ENCODE data around the gene TRPV3. TPM values are rescaled to one million over a fixed set of nuclear protein-coding genes. Genes with fewer than 3 reads are reported as not detected.

The TRPV3 gene
- total and polyA plus RNA-seq, 2 of the 8 experiments (the other 6 are each of a cell fraction or from before 2014, with no cell fraction given) = 0.56 to 1.0 TPM

DNA sequence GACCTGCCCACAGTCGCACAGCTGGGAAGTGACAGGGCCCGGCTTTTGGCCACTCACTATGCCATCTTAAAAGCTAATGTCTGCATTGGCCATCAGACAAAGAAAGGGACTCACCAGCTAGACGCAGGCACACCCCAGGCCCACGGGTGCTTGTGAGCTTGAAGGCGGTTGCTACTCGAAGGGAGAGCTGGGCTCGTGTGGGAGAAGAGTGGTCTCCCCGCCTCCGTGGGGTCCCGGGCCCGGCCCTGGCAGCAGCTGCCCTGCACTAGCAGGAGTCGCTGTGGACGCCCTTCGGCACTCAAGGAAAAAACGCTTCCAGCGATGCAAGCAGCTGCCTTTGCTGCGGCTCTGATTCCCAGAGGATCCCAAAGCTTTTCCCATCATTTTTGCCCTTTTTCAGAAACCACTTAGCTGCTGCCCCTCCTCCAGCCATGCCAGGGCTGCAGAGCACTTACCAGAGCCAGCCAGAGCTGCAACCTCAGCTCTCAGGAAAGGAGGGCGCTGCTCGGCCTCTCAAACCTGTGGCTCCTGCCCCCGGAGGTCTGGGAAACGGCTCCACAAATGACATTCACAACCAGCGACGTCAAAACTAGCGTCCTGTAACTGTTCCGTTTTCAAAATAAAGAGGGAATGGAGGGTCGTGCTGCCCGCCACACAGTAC is 39.3 kb upstream of the TRPV3 start:
- ChIA-PET CTCF (ENCODE audit: partially characterized antibody) (interaction anchor here (0.8 to 1.2 kb wide), 3 partner anchors 41 to 86 kb away, joined by 3 read pairs; no protein-coding TSS in a partner anchor), POLR2A (ENCODE audit: partially characterized antibody) (interaction anchor here (0.7 kb wide), 1 partner anchor 212 kb away, joined by 3 read pairs; no protein-coding TSS in a partner anchor)
- Histone ChIP-seq H4K20me1 (replicated peaks in 1 of 2; ENCODE audit: control insufficient read depth in 1 of 2, insufficient read depth in 2 of 2, low read length in 2 of 2) (peaks cover 0 to 2% of the 10 kb centered on the region in 2 experiments), H2AFZ (ENCODE audit: low read length) (no peak overlapping the region), H3K36me3 (ENCODE audit: control insufficient read depth in 2 of 4, insufficient read depth in 4 of 4, low read length in 3 of 4) (no peaks in the 10 kb centered on the region), H3K79me2 (ENCODE audit: control insufficient read depth in 1 of 2, insufficient read depth in 2 of 2, low read length in 2 of 2) (no peaks in the 10 kb centered on the region), H4K5ac (ENCODE audit: insufficient read length, low read depth, low read length) (no peak overlapping the region), H4K91ac (replicated peaks; ENCODE audit: insufficient read length, low read length) (no peak overlapping the region), H3K18ac (ENCODE audit: extremely low read depth, low read length) (no peak overlapping the region), H2BK12ac (ENCODE audit: low read depth, low read length) (no peak overlapping the region), H2BK5ac (ENCODE audit: low read depth, low read length) (no peak overlapping the region), H3K27ac (ENCODE audit: low read depth, low read length) (no peak overlapping the region), H3K79me1 (ENCODE audit: low read depth, low read length) (no peaks in the 10 kb centered on the region), H3K4me1 (replicated peaks in 1 of 4; ENCODE audit: control insufficient read depth in 3 of 4, insufficient read depth in 4 of 4, low read length in 3 of 4) (no peaks in the 10 kb centered on the region; a peak in 1 of 7 replicates), H2BK20ac (ENCODE audit: low read length) (no peak overlapping the region), H3K23ac (ENCODE audit: insufficient read length) (no peak overlapping the region), H3K4ac (replicated peaks; ENCODE audit: insufficient read length, low read depth, low read length) (no peak overlapping the region), H3K4me2 (ENCODE audit: insufficient read depth in 1 of 2, low read depth in 2 of 2, low read length in 2 of 2) (no peak overlapping the region), H3K9me3 (ENCODE audit: insufficient read depth in 2 of 2, low read depth in 1 of 2, low read length in 1 of 2) (no peaks in the 10 kb centered on the region), H2BK15ac (ENCODE audit: low read length) (no peak overlapping the region), H3K14ac (ENCODE audit: insufficient read length) (no peak overlapping the region), H2BK120ac (replicated peaks; ENCODE audit: low read depth, low read length) (no peak overlapping the region), H4K8ac (ENCODE audit: extremely low read depth, insufficient read depth, low read length) (peak overlapping the region; percentile 76; the same call in 1 of the 2 replicates), H3K27me3 (replicated peaks in 1 of 4; ENCODE audit: control insufficient read depth in 3 of 4, extremely low read depth in 1 of 4, insufficient read depth in 3 of 4, low read length in 3 of 4) (no peaks in the 10 kb centered on the region), H3K23me2 (ENCODE audit: low read depth, low read length) (no peaks in the 10 kb centered on the region), H3K56ac (replicated peaks; ENCODE audit: insufficient read length, low read depth, low read length) (no peak overlapping the region), H2AK5ac (ENCODE audit: low read depth, low read length) (no peak overlapping the region), H3K9ac (replicated peaks in 1 of 4; ENCODE audit: extremely low read depth in 1 of 4, low read depth in 3 of 4, low read length in 3 of 4) (no peak overlapping the region), H3K4me3 (ENCODE audit: extremely low read depth in 1 of 4, insufficient read depth in 2 of 4, low read depth in 3 of 4, low read length in 4 of 4) (no peak overlapping the region)
- FAIRE-seq (no peak), DNase-seq (ENCODE audit: low read depth in 1 of 2, low spot score in 2 of 2) (no peak)
- 90% methylated on average over 26 of the region's 27 CpGs; no CpG with 5 or more reads in 1 of the 2 experiments for WGBS, 2 experiments (ENCODE audit: extremely low coverage in 1 of 2, insufficient coverage in 1 of 2, insufficient read length in 1 of 2, insufficient replicate concordance in 2 of 2, low coverage in 1 of 2, low lambda C conversion rate in 2 of 2, missing lambda C conversion rate in 1 of 2)
- TF ChIP-seq KDM4A (IDR thresholded peaks at IDR 0.05; ENCODE audit: low read depth, low read length, severe bottlenecking) = no peak
- TF ChIP-seq, protein P1, sequence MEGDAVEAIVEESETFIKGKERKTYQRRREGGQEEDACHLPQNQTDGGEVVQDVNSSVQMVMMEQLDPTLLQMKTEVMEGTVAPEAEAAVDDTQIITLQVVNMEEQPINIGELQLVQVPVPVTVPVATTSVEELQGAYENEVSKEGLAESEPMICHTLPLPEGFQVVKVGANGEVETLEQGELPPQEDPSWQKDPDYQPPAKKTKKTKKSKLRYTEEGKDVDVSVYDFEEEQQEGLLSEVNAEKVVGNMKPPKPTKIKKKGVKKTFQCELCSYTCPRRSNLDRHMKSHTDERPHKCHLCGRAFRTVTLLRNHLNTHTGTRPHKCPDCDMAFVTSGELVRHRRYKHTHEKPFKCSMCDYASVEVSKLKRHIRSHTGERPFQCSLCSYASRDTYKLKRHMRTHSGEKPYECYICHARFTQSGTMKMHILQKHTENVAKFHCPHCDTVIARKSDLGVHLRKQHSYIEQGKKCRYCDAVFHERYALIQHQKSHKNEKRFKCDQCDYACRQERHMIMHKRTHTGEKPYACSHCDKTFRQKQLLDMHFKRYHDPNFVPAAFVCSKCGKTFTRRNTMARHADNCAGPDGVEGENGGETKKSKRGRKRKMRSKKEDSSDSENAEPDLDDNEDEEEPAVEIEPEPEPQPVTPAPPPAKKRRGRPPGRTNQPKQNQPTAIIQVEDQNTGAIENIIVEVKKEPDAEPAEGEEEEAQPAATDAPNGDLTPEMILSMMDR (IDR thresholded peaks at IDR 0.05; ENCODE audit: control extremely low read depth in 1 of 3, insufficient read depth in 1 of 3, low read depth in 1 of 3, low read length in 3 of 3) = peak in 1 of 3 experiments; percentile 4; a peak in 1 of 4 replicates
- TF ChIP-seq RAD21 (IDR thresholded peaks at IDR 0.05 in 1 of 2, conservative IDR thresholded peaks at IDR 0.05 in 1 of 2; ENCODE audit: low read depth in 2 of 2, low read length in 2 of 2) = peak in 1 of 2 experiments; percentile 19; a peak in 1 of 4 replicates
- TF ChIP-seq RBBP5 (IDR thresholded peaks at IDR 0.05; ENCODE audit: borderline replicate concordance, low read depth, low read length) = no peak

Data from H1 (cell line).